Measurements from ENCODE around the gene MCM3.

GRCh38 chr6:52310932-52311331, 26.4 kb upstream of the MCM3 start:
- no peak for TF ChIP-seq REST (IDR thresholded peaks at IDR 0.05; ENCODE audit: insufficient read depth in 1 of 2, low read depth in 2 of 2, low read length in 2 of 2)
- TF ChIP-seq SIN3A (IDR thresholded peaks at IDR 0.05; ENCODE audit: borderline replicate concordance, insufficient read depth, low read length), result no peak

Measured in PFSK-1 (cell line).